MCF 10A (cell line): ENCODE data around the gene HS3ST6. TPM values are rescaled to one million over a fixed set of nuclear protein-coding genes. Genes with fewer than 3 reads are reported as not detected.

Source experiments
- BruUV-seq: library from RNA; stranded (reverse); fragments of 400-500 nt; replicated peaks from 2 replicates; lab custom pipeline; 2021; lab: Mats Ljungman, UMichigan
- CTCF ChIA-PET: fragments of 300-600 bp; sonication (Branson Sonifier 250); formaldehyde crosslinking; extraction: SDS; loops from one replicate; lab custom pipeline; 2021; ENCODE audit warnings: antibody characterized with exemption, inconsistent platforms; lab: Yijun Ruan, JAX
- POLR2A ChIA-PET: fragments of 300-600, 350-650 bp; sonication (Branson Sonifier 250); formaldehyde crosslinking; extraction: SDS; loops from one replicate; lab custom pipeline; 2020; ENCODE audit warnings: antibody characterized with exemption, inconsistent platforms; lab: Yijun Ruan, JAX
- DNase-seq: peaks from one replicate; pipeline ENCODE4 v3.0.0-alpha.2; 2018; ENCODE audit not compliant: unreplicated experiment
- H3K27ac Mint-ChIP-seq: one replicate; pipeline ENCODE4 v1.8.0; 2022; ENCODE audit warnings: mild to moderate bottlenecking, low read depth, mixed read lengths; ENCODE audit not compliant: unreplicated experiment
- H3K27me3 Mint-ChIP-seq: one replicate; pipeline ENCODE4 v1.8.0; 2022; ENCODE audit warnings: mixed read lengths; ENCODE audit not compliant: insufficient read depth, unreplicated experiment
- H3K36me3 Mint-ChIP-seq: one replicate; pipeline ENCODE4 v1.8.0; 2022; ENCODE audit warnings: mild to moderate bottlenecking, moderate library complexity, mixed read lengths; ENCODE audit not compliant: insufficient read depth, unreplicated experiment
- H3K4me1 Mint-ChIP-seq: one replicate; pipeline ENCODE4 v1.8.0; 2022; ENCODE audit warnings: mixed read lengths; ENCODE audit not compliant: insufficient read depth, unreplicated experiment
- H3K4me3 Mint-ChIP-seq: one replicate; pipeline ENCODE4 v1.8.0; 2022; ENCODE audit warnings: mild to moderate bottlenecking, moderate library complexity, mixed read lengths; ENCODE audit not compliant: unreplicated experiment
- H3K9me3 Mint-ChIP-seq: one replicate; pipeline ENCODE4 v1.8.0; 2022; ENCODE audit warnings: mixed read lengths; ENCODE audit not compliant: unreplicated experiment
- intact Hi-C: fragments of 100-400 bp; cut with micrococcal nuclease; formaldehyde crosslinking; loops from 2 replicates; pipeline ENCODE4 v1.14.1; 2022
- total RNA-seq: library from RNA; stranded (reverse); gene quantifications from 2 replicates; pipeline ENCODE4 v1.2.3, GENCODE V29; 2022
- TF ChIP-seq, protein P1 (sequence below): fragments of 200-600 bp; IDR thresholded peaks from one replicate; pipeline ENCODE4 v1.8.0; 2022; ENCODE audit warnings: antibody characterized with exemption, mild to moderate bottlenecking; ENCODE audit not compliant: unreplicated experiment

HS3ST6 gene
- total RNA-seq, 1 experiment from 2014 or later, result not detected

DNA sequence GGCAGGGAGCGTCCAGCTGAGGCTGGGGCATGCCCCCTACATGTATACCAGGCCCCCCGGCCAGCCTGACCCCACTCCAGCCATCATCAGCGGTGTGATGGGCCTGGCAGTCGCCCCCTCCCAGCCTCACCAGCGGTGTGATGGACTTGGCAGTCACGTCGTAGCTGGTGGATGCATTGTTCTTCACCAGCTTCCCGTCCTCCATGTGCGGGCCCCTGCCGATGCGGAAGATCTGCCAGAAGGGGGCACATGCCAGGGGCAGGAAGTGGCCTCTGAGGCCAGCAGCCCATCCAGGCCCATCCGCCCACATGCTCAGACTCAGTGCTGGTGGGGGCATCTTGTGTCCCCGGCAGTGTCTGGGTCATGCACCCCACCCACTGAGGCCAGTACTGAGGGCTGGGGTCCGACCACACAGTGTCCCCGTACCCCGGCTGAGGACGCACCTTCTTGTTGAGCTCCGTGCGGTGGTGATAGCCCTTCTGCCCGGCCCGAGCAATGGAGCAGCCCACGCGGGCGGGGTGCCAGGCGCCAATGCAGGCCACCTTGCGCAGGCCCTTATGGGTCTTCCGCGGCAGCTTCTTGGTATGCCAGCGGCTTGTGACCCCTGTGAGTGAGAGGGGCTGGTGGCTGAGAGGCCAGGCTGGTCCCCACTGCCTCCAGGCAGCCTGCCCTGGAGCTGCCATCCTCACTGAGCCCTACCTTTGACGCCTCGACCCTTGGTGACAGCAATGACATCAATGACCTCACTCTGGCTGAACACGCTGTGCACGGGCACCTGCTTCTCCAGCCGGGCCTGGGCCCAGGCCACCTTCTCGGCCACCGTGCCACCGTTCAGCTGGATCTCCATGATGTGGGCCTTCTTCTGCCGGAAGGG, 28.5 kb upstream of the HS3ST6 start:
- H3K36me3 Mint-ChIP-seq, result no peaks in the 10 kb centered on the region
- intact Hi-C loops, result no loop called here
- TF ChIP-seq, protein P1, sequence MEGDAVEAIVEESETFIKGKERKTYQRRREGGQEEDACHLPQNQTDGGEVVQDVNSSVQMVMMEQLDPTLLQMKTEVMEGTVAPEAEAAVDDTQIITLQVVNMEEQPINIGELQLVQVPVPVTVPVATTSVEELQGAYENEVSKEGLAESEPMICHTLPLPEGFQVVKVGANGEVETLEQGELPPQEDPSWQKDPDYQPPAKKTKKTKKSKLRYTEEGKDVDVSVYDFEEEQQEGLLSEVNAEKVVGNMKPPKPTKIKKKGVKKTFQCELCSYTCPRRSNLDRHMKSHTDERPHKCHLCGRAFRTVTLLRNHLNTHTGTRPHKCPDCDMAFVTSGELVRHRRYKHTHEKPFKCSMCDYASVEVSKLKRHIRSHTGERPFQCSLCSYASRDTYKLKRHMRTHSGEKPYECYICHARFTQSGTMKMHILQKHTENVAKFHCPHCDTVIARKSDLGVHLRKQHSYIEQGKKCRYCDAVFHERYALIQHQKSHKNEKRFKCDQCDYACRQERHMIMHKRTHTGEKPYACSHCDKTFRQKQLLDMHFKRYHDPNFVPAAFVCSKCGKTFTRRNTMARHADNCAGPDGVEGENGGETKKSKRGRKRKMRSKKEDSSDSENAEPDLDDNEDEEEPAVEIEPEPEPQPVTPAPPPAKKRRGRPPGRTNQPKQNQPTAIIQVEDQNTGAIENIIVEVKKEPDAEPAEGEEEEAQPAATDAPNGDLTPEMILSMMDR, result no peak
- H3K4me1 Mint-ChIP-seq, result peaks cover 5% of the 10 kb centered on the region
- ChIA-PET CTCF (interaction anchor here (0.5 kb wide), 1 partner anchor 84 kb away, joined by 3 read pairs; no protein-coding TSS in a partner anchor), POLR2A (interaction anchor here (0.6 to 2.1 kb wide), 2 partner anchors 18 to 47 kb away, joined by 3 to 5 read pairs; partner anchors contain the start of gene RPS2)
- no peak overlapping the region for H3K4me3 Mint-ChIP-seq
- no peak for DNase-seq
- no peaks in the 10 kb centered on the region for H3K9me3 Mint-ChIP-seq
- no peak overlapping the region for H3K27ac Mint-ChIP-seq
- no peaks in the 10 kb centered on the region for H3K27me3 Mint-ChIP-seq
- BruUV-seq, result no TSS peak

DNA sequence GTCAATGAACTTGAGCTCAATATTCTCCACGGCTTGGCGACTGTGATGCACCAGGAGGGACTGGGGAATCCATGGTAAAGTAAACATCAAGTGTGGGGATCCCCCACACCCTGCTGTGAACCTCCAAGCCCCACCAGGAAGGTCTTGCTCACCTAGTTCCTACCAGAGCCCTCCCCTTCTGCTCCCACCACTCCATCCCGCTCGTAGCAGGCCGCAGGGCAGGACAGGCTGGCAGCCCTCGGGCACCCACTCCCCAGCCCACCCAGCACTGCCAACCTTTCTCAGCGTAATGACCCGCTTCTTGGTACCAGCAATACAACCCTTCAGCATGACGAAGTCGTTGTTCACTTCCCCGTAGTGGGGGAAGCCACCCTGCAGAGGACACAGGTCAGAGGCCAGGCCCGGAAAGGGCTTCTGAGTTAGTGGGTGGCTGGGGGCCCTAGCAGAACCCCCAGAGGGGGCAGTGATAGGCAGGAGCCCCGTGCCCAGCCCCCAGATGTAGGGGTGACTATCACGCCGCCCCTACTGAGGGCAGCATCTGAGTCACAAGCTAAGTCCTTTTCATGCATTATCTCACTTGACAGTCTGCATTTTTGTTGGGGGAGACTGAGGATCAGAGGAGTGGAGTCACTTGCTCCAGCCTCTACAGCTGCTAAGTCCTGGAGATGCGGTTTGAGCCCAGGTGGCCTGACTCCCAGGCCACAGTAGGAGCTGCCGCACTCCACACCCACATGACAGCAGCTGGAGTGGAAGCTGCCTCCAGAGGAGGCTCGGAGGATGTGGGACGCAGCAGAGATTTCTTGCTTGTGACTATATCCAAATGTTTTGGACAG, 27.6 kb upstream of the HS3ST6 start:
- no peak overlapping the region for H3K4me3 Mint-ChIP-seq
- H3K27ac Mint-ChIP-seq, result no peak overlapping the region
- intact Hi-C loops, result no loop called here
- no peaks in the 10 kb centered on the region for H3K27me3 Mint-ChIP-seq
- H3K9me3 Mint-ChIP-seq, result no peaks in the 10 kb centered on the region
- CTCF ChIA-PET, result interaction anchor here (1.0 kb wide), 1 partner anchor 80 kb away, joined by 3 read pairs; no protein-coding TSS in a partner anchor
- no peaks in the 10 kb centered on the region for H3K36me3 Mint-ChIP-seq
- TF ChIP-seq, protein P1, result no peak
- POLR2A ChIA-PET, result interaction anchor here (2.1 kb wide), 1 partner anchor 19 kb away, joined by 5 read pairs; the partner anchor contains the start of gene RPS2
- H3K4me1 Mint-ChIP-seq, result peaks cover 5% of the 10 kb centered on the region
- no TSS peak for BruUV-seq
- no peak for DNase-seq

DNA sequence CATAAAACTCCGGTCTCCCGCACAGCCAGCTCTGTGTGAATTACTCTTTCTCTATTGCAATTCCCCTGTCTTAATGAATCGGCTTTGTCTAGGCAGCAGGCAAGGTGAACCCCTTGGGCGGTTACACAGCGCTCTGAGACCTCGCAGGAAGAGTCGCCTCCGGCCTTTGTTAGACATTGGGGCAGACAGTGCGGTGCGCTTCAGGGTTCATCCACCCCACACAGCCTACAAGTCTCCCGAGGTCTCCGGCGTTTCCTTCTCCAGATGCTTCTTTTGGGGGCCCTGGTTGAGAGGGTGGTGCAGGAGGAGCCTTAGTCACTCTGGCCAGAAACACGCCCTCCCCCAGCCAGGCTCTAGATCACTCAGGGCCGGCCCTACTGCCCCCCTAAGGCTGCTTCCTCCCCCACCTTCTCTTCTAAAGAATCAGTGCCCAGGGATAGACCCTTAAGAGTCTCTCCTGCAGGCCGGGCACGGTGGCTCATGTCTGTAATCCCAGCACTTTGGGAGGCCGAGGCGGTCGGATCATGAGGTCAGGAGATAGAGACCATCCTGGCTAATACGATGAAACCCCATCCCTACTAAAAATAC, 26.5 kb upstream of the HS3ST6 start:
- peaks cover 8% of the 10 kb centered on the region for H3K36me3 Mint-ChIP-seq
- no peak overlapping the region for H3K27ac Mint-ChIP-seq
- ChIA-PET POLR2A (interaction anchor here (2.1 to 2.8 kb wide), 3 partner anchors 16 to 20 kb away, joined by 5 to 33 read pairs (median 12); partner anchors contain the start of genes NDUFB10 and RPS2), CTCF (no interaction called here)
- intact Hi-C loops, result no loop called here
- H3K9me3 Mint-ChIP-seq, result no peaks in the 10 kb centered on the region
- no peak for DNase-seq
- H3K27me3 Mint-ChIP-seq, result no peaks in the 10 kb centered on the region
- no TSS peak for BruUV-seq
- TF ChIP-seq, protein P1, result no peak
- peak overlapping the region; percentile 16 for H3K4me3 Mint-ChIP-seq
- H3K4me1 Mint-ChIP-seq, result peaks cover 5% of the 10 kb centered on the region
